ENCODE data around the gene HIVEP1. TPM values are rescaled to one million over a fixed set of nuclear protein-coding genes. Genes with fewer than 3 reads are reported as not detected.
A peak's percentile ranks its signal among the peaks of the same experiment; 100 is the strongest.

HIVEP1 gene
- total RNA-seq, result 35.5 and 45.4 TPM in 2 replicates

DNA sequence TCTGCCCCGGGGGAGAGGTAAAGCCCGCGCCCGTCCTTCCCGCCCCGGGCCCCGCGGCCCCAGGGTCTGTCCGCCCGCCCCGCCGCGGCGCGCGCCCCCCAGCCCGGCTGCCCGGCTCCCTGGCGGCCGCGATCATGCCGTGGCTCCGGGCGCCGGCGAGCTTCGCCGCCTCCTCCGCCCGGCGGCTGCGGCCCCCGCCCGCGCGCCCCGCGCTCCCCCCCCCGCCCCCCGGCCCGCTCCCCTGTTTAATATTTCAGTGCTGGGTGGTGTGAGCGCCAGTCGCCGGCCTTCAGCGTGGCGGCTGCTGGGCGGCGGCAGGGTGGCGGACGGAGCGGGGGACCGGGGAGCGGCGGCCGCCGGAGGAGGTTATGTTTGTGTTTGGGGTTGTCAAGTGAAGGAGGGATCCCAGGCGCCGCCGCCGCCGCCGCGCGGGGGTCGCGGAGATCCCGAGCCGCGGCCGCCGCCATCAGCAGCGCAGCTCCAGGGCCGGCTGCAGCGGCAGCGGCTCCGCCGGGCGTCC lies at the start of gene HIVEP1:
Gene HIVEP1, plus strand, starts transcription at position 275 of the 520 bp plus-strand sequence. CDS start 3,317 bp downstream, outside the sequence.
- peak within 1 kb of the TSS; percentile 62 for H3K4me3 ChIP-seq (ENCODE audit: low read depth, low read length)
- TF ChIP-seq, protein P1, sequence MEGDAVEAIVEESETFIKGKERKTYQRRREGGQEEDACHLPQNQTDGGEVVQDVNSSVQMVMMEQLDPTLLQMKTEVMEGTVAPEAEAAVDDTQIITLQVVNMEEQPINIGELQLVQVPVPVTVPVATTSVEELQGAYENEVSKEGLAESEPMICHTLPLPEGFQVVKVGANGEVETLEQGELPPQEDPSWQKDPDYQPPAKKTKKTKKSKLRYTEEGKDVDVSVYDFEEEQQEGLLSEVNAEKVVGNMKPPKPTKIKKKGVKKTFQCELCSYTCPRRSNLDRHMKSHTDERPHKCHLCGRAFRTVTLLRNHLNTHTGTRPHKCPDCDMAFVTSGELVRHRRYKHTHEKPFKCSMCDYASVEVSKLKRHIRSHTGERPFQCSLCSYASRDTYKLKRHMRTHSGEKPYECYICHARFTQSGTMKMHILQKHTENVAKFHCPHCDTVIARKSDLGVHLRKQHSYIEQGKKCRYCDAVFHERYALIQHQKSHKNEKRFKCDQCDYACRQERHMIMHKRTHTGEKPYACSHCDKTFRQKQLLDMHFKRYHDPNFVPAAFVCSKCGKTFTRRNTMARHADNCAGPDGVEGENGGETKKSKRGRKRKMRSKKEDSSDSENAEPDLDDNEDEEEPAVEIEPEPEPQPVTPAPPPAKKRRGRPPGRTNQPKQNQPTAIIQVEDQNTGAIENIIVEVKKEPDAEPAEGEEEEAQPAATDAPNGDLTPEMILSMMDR (IDR thresholded peaks at IDR 0.05; ENCODE audit: insufficient read depth, low read length, poor library complexity, severe bottlenecking), result no peak
- H3K27me3 ChIP-seq (ENCODE audit: control insufficient read depth, insufficient read depth, low read length), result no peaks in the 10 kb centered on the region
- H3K36me3 ChIP-seq (ENCODE audit: control insufficient read depth, insufficient read depth, low read length), result peaks cover 1% of the 10 kb centered on the region
- no peak for DNase-seq (ENCODE audit: low read depth)

DNA sequence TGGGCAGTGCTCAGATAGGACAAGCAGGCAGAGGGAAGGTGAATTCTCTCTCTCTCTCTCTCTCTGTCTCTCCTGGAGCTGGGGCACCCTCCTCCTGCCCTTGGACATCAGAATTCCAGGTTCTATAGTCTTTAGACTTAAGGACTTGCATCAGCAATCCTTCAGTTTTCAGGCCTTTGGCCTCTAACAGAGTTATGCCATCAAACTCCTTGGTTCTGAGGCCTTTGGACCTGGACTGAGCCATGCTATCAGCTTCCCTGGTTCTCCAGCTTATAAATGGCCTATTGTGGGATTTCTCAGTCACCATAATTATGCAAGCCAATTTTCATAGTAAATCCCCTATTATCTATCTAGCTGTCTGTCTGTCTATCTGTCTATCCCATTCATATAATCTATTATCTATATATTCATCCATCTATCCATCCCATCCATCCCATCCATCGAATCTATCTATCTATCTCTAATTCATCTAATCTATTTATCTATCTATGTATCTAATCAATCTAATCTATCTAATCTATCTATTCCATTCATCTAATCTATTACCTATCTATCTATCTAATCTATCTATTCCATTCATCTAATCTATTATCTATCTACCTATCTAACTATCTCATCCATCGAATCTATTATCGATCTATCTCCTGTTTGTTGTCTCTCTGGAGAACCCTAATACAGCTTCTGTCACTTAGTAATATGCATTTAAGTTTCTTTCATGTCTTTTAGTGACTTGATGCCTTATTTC lies 48.2 kb upstream of the HIVEP1 start:
- TF ChIP-seq, protein P1 (IDR thresholded peaks at IDR 0.05; ENCODE audit: insufficient read depth, low read length, poor library complexity, severe bottlenecking), result no peak
- H3K36me3 ChIP-seq (ENCODE audit: control insufficient read depth, insufficient read depth, low read length), result no peaks in the 10 kb centered on the region
- no peak for DNase-seq (ENCODE audit: low read depth)
- H3K27me3 ChIP-seq (ENCODE audit: control insufficient read depth, insufficient read depth, low read length), result no peaks in the 10 kb centered on the region
- H3K4me3 ChIP-seq (ENCODE audit: low read depth, low read length), result no peak overlapping the region

GRCh38 chr6:11964729-11965335 lies 47.3 kb upstream of the HIVEP1 start:
- TF ChIP-seq, protein P1 (IDR thresholded peaks at IDR 0.05; ENCODE audit: insufficient read depth, low read length, poor library complexity, severe bottlenecking), result no peak
- DNase-seq (ENCODE audit: low read depth), result no peak
- H3K27me3 ChIP-seq (ENCODE audit: control insufficient read depth, insufficient read depth, low read length), result no peaks in the 10 kb centered on the region
- H3K36me3 ChIP-seq (ENCODE audit: control insufficient read depth, insufficient read depth, low read length), result no peaks in the 10 kb centered on the region
- no peak overlapping the region for H3K4me3 ChIP-seq (ENCODE audit: low read depth, low read length)

- Histone ChIP-seq H3K27me3 (ENCODE audit: control insufficient read depth, insufficient read depth, low read length) (no peaks in the 10 kb centered on the region), H3K4me3 (ENCODE audit: low read depth, low read length) (no peak overlapping the region), H3K36me3 (ENCODE audit: control insufficient read depth, insufficient read depth, low read length) (no peaks in the 10 kb centered on the region)
- TF ChIP-seq, protein P1 (IDR thresholded peaks at IDR 0.05; ENCODE audit: insufficient read depth, low read length, poor library complexity, severe bottlenecking), result no peak
- DNase-seq (ENCODE audit: low read depth), result no peak
These were observed 46.6 kb upstream of the HIVEP1 start for GRCh38 chr6:11965499-11965898.

DNA sequence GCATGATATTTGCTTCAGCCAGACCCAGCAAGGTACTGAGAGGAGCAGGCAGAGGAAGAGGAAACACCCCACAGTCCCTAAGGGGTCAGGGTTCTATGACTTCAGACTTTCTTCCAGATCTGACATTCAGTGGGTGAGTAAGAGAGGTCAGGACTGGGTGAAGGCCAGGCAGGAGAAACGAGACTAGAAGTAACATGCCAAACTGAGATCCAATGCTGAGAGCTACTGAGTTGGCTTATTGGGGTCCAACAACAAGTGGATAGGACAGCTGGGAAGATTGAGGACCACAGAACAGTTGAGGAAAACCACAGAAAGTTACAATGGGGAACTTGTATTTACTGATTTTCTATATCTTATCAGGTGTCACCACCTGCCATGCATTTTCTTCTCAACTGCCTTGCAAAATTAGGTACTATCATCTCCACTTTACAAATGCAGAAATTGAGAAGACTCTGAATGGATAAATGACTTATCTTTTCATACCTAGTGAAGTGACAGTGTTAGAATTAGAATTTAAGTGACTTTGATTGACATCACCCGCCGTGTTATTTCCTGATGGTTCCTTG lies 43.8 kb upstream of the HIVEP1 start:
- H3K4me3 ChIP-seq (ENCODE audit: low read depth, low read length), result no peak overlapping the region
- DNase-seq (ENCODE audit: low read depth), result no peak

More for the DNA sequence above, 43.8 kb upstream of the HIVEP1 start:
- no peaks in the 10 kb centered on the region for H3K36me3 ChIP-seq (ENCODE audit: control insufficient read depth, insufficient read depth, low read length)
- TF ChIP-seq, protein P1 (IDR thresholded peaks at IDR 0.05; ENCODE audit: insufficient read depth, low read length, poor library complexity, severe bottlenecking), result no peak
- no peaks in the 10 kb centered on the region for H3K27me3 ChIP-seq (ENCODE audit: control insufficient read depth, insufficient read depth, low read length)
